Measurements from ENCODE around the gene ATL3. TPM values are rescaled to one million over a fixed set of nuclear protein-coding genes. Genes with fewer than 3 reads are reported as not detected.
"Not testable (repeated sequence)": the region's sequence is repeated elsewhere in the genome, so short reads cannot be mapped to it uniquely, and the experiment has no call there.

ATL3 gene
- total RNA-seq, 1 donor from 2014 or later = 31.8 TPM

DNA sequence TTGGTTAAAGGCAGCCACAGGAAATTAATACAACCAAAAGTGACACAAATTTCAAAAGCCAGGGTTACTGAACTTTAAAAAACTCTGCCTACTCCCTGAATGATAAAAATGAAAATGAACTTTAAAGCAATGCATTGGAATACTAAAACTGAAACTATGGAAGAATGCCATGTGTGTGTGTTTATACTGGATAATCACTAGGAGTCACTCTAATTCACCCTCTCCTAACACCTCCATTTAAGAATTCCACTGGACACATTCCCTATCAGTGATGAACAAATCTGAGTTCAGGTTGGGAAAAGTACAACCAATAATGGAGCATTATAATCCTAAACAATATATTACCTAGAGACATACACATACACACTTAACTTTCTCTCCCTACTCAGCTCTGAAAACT, 29.4 kb downstream of the ATL3 start:
- no peak overlapping the region for H3K4me3 Mint-ChIP-seq
- H3K36me3 Mint-ChIP-seq (ENCODE audit: low read depth) = peaks cover 65% of the 10 kb centered on the region
- ChIA-PET POLR2A (no interaction called here), CTCF (interaction anchor here (1.0 kb wide), 1 partner anchor 159 kb away, joined by 4 read pairs; no protein-coding TSS in a partner anchor)
- H3K9me3 Mint-ChIP-seq = no peaks in the 10 kb centered on the region
- H3K27ac Mint-ChIP-seq = no peak overlapping the region
- H3K27me3 Mint-ChIP-seq = no peaks in the 10 kb centered on the region
- no peak for ATAC-seq (ENCODE audit: low read depth)
- intact Hi-C loops (cut with micrococcal nuclease) = no loop called here
- TF ChIP-seq, protein P1, sequence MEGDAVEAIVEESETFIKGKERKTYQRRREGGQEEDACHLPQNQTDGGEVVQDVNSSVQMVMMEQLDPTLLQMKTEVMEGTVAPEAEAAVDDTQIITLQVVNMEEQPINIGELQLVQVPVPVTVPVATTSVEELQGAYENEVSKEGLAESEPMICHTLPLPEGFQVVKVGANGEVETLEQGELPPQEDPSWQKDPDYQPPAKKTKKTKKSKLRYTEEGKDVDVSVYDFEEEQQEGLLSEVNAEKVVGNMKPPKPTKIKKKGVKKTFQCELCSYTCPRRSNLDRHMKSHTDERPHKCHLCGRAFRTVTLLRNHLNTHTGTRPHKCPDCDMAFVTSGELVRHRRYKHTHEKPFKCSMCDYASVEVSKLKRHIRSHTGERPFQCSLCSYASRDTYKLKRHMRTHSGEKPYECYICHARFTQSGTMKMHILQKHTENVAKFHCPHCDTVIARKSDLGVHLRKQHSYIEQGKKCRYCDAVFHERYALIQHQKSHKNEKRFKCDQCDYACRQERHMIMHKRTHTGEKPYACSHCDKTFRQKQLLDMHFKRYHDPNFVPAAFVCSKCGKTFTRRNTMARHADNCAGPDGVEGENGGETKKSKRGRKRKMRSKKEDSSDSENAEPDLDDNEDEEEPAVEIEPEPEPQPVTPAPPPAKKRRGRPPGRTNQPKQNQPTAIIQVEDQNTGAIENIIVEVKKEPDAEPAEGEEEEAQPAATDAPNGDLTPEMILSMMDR (IDR thresholded peaks at IDR 0.05) = no peak
- H3K4me1 Mint-ChIP-seq = no peaks in the 10 kb centered on the region
- no peak for DNase-seq

DNA sequence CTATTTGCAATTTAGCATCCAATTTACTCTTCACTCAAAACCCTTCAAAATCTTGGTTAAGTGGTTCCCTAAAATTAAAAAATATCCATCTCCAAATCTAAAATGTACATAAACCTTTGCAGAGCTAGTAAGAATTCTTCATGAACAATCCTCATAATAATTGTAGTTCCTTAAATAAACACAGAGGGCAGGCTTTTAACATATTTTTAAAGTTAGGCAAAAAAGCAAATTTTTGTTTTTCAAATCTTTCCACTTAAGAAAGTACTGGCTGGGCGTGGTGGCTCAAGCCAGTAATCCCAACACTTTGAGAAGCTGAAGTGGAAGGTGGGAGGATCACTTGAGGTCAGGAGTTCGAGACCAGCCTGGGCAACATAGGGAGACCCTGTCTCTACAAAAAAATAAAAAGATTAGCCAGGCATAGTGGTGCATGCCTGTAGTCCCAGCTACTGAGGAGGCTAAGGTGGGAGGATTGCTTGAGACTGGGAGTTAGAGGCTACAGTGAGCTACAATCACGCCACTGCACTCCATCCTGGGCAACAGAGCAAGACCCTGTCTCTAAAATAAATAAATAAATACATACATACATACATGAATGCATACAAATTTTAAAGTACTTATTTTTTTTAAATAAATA, 31.9 kb downstream of the ATL3 start:
- Mint-ChIP-seq H3K36me3 (ENCODE audit: low read depth) (peaks cover 58% of the 10 kb centered on the region), H3K27me3 (no peaks in the 10 kb centered on the region), H3K4me3 (no peak overlapping the region), H3K4me1 (no peaks in the 10 kb centered on the region), H3K27ac (no peak overlapping the region), H3K9me3 (no peaks in the 10 kb centered on the region)
- DNase-seq = no peak
- ChIA-PET CTCF (interaction anchor here (0.7 to 7.1 kb wide), 11 partner anchors 10 to 160 kb away, joined by 3 to 148 read pairs (median 4); partner anchors contain the start of gene PLAAT4), POLR2A (no interaction called here)
- ATAC-seq (ENCODE audit: low read depth) = no peak
- intact Hi-C loops (cut with micrococcal nuclease) = loop anchor here (1.0 to 10.0 kb wide), 3 partner anchors 99 to 735 kb away; no protein-coding TSS in a partner anchor
- TF ChIP-seq, protein P1 (IDR thresholded peaks at IDR 0.05) = no peak

DNA sequence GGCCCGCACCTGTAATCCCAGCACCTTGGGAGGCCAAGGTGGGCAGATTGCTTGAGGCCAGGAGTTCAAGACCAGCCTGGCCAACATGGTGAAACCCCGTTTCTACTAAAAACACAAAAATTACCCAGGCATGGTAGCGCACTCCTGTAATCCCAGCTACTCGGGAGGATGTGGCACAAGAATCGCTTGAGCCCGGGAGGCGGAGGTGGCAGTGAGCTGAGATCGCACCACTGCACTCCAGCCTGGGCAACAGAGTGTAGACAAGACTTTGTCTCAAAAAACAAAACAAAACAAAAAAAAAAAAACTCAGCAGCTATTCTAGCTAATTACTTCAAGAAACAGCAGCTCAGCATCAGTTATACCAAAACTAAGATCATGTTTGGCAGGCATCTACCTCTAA, 32.7 kb downstream of the ATL3 start:
- not testable (repeated sequence) for H3K27me3 Mint-ChIP-seq

DNA sequence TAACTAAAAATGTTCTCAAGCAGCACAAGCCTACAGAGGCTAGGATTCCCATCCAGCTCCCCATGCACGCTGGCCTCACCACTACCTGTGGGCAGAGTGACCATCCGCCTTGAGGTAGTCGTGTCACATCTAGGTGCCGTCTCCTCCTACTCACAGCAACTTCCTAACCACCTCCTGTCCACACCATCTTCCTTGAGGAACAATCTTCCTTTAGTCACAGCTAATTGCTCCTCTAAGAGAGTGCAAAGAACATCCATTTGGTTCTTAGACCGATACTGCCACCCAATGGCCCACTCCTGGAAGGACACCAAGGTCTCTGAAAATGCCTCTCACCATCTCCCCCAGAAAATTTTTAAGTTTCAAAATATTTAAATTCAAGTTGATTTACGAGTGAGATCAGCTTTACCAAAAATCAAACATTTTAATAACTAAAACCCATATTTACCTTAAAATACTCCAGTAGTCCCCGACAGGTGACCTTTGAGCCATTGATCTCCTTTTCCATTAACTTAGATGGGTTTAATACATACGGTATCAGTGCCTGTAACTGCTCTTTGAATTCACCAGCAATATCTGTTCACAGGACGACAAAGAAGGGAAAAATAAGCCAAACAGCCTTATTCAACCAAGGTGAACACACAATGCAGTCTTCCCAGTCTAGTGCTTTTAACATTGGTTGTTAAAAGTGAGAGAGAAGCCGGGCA, 35.3 kb downstream of the ATL3 start:
- ATAC-seq (ENCODE audit: low read depth) (peak; percentile 72), DNase-seq (peak; percentile 23)
- TF ChIP-seq, protein P1 (IDR thresholded peaks at IDR 0.05) = no peak
- Mint-ChIP-seq H3K4me3 (no peak overlapping the region), H3K27ac (no peak overlapping the region), H3K36me3 (ENCODE audit: low read depth) (peaks cover 51% of the 10 kb centered on the region), H3K27me3 (no peaks in the 10 kb centered on the region), H3K9me3 (no peaks in the 10 kb centered on the region), H3K4me1 (peaks cover 9% of the 10 kb centered on the region)
- ChIA-PET CTCF (interaction anchor here (1.0 to 7.1 kb wide), 5 partner anchors 9 to 601 kb away, joined by 3 to 148 read pairs (median 4); no protein-coding TSS in a partner anchor), POLR2A (interaction anchor here (1.0 kb wide), 1 partner anchor 157 kb away, joined by 4 read pairs; no protein-coding TSS in a partner anchor)
- intact Hi-C loops (cut with micrococcal nuclease) = loop anchor here (1.0 to 10.0 kb wide), 4 partner anchors 158 to 731 kb away; no protein-coding TSS in a partner anchor

More for the DNA sequence above, 32.7 kb downstream of the ATL3 start:
- ATAC-seq (ENCODE audit: low read depth); H3K27ac Mint-ChIP-seq; H3K4me1 Mint-ChIP-seq; H3K9me3 Mint-ChIP-seq; DNase-seq; H3K4me3 Mint-ChIP-seq; POLR2A ChIA-PET: not testable (repeated sequence)
- intact Hi-C loops (cut with micrococcal nuclease) = loop anchor here (5.0 to 10.0 kb wide), 2 partner anchors 509 to 734 kb away; no protein-coding TSS in a partner anchor
- CTCF ChIA-PET = interaction anchor here (1.0 to 7.1 kb wide), 10 partner anchors 9 to 159 kb away, joined by 3 to 148 read pairs (median 4); partner anchors contain the start of gene PLAAT4
- H3K36me3 Mint-ChIP-seq (ENCODE audit: low read depth) = peaks cover 53% of the 10 kb centered on the region

DNA sequence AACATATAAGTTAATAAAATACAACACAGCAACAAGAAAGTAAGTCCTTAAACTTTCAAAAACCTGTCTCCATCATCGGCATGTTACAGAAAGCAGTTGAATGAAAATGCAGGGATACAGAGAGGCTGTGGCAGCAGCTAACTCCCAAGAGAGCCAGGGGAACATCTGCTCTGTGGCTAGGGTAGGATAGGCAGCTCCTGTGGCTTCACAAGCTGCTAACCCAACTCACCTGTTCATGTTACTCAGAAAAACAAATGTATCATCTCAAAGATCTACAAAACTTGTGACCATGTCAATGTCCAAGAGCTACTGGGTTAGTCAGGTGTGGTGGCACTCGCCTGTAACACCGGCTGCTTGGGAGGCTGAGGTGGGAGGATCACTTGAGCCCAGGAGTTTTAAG, 41.8 kb downstream of the ATL3 start:
- Mint-ChIP-seq H3K4me3 (no peak overlapping the region), H3K36me3 (ENCODE audit: low read depth) (peaks cover 52% of the 10 kb centered on the region), H3K27ac (no peak overlapping the region), H3K27me3 (no peaks in the 10 kb centered on the region), H3K4me1 (peaks cover 11% of the 10 kb centered on the region), H3K9me3 (no peaks in the 10 kb centered on the region)
- CTCF ChIA-PET = interaction anchor here (1.2 to 1.5 kb wide), 2 partner anchors 9 to 150 kb away, joined by 6 to 7 read pairs; no protein-coding TSS in a partner anchor
- TF ChIP-seq, protein P1 (IDR thresholded peaks at IDR 0.05) = no peak
- intact Hi-C loops (cut with micrococcal nuclease) = no loop called here
- POLR2A ChIA-PET = no interaction called here
- DNase-seq (no peak), ATAC-seq (ENCODE audit: low read depth) (no peak)

Measured in activated B cell treated with CpG ODN at 0.5 μM for 24 hours (primary cell).